GM18520 (cell line): Measurements from ENCODE around the gene SARDH.
"Not testable (repeated sequence)": the region's sequence is repeated elsewhere in the genome, so short reads cannot be mapped to it uniquely, and the experiment has no call there.

Experiments
- ATAC-seq: cut with Tn5 transposase; IDR thresholded peaks from one replicate; pipeline ENCODE4 v1.9.1; 2021; ENCODE audit not compliant: unreplicated experiment

SARDH gene

DNA sequence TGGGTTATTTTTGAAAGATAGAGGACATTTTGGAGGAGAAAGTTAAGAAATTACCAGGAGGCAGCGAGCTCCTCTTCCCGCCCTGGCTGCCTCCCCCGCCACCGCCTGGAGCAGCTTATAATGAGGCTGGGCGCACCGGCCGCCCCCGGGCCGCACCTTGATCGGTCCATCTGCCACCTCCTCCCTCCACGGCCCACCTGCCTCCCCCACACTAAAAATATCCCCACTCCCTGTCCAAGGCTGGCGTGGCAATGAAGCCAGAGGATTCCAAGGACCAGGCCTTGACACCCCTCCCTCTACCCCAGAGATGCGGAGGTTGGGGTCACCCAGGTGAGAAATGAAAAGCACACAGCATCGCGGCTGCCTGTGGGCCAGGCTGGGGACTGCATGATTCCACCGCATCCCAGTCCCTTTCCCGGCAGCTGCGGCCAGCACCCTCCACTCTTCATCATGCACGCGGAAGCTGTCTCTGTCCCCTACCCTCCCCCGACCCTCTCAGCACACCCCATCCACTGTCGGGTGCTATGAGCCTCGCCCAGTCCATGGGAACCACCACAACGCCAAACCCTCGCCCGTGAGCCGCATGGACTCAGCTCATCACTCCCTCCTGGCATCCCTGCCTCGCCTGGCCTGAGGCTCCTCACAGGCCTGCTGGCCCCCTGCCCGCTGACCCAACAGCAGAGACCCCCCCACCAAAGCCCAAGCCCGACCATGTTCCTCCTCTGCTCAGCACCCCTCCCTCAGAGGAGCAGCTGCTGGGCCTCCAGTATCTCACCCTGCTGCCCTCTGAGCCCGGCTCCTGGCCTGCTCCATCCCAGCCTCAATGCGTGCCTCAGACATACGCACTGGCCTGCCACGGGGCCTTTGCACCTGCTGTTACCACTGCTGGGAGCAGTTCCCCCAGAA, 50.0 kb downstream of the SARDH start:
- no peak for ATAC-seq

DNA sequence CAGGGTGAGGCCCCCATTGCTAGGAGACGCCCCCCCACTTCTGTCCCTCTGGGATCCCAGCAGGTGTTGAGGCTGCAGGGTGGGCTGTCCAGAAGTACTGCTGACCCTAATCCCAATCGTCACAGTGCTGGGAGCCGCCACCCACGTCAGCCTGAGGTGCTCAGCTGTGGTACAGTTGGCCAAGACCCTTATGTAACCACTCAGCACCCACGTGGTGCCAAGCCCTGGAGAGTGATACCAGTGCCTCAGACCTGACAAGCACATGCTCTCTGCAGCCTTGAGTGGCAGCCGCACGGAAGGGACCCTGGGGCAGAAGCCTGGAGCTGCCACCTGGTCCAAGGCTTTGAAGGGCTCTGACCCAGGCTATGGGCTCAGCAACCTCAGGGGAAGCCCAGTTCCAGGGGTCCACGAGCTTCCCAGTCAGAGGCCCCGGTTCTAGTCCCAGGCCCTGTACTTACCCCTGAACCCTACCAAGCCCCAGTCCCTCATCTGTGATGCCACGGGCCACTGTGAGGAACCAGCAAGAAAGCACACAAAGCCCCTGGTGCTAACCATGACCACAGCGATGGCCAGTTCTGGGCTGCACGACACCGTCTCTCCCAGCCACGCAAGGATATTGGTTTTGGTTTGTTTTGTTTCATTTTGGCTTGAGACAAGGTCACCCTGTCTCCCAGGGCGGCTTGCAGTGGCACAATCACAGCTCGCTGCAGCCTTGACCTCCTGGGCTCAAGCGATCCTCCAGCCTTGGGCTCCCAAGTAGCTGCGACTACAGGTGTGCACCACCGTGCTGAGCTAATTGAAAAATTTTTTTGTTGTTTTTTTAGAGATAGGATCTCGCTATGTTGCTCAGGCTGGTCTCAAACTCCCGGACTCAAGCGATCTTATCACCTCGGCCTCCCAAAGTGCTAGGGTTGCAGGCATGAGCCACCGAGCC, 51.2 kb downstream of the SARDH start:
- no peak for ATAC-seq

DNA sequence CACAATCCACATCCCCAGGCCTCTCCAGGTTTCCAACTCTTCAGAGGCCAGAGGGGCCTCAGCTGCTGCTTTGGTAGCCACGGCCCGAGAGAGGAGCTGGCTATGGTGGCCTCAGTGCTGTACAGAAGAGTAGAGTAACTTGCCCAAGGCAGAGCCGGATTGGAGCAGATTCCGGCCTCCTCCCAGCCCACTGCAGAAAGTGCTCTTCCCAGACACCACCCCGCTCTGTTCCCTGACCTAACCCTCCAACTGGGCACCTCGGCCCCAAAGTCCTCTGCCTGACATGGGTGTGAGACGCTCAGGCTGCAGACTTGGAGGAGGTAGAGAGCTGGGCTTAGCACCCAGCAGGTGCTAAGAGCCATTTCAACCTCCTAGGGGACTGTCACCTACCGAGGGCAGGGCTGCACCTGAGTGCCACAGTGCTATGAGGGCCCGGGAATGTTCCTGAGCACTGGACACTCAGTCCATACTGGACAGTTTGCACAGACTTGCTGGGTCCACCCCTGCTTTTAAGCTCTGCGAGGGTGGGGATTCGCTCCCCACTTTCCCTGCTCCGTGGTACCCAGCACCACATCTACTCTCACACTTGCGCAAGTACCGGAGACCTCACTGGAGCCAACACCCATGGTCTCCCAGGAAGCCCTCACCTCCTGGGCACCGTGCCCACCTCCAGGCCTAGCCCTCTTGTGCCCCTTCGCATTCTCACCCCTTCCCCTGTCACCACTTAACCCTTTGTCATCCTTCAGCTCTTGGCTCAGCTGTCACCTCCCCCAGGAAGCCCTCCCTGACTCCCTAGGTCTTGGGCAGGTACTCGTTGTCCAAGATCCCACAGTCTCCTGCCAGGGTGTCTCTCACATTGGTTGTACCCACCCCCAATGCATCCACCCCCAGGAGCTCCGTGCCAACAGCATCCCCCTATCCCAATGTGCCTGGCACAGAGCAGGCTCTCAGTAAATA, 52.2 kb downstream of the SARDH start:
- ATAC-seq = no peak

DNA sequence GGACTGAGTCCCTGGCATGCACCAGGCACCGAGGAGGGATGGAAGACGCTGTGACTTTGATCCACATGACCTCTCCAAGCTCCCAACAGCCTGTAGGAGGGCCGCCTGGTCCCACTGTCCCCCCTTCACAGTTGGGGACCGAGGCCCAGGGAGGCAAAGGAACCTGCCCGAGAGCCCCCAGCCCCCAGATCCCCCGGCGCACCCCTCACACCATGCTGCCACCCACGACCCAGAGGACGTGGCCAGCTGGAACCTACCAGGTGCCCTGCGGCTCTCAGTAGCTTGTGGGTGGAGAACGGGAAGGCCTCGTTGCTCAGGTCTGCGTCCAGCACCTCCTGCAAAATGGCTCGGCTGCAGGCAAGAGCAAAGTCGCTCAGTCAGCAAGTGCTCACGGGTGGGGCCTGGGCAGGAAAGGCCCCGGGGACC, 53.2 kb downstream of the SARDH start:
- ATAC-seq = no peak

DNA sequence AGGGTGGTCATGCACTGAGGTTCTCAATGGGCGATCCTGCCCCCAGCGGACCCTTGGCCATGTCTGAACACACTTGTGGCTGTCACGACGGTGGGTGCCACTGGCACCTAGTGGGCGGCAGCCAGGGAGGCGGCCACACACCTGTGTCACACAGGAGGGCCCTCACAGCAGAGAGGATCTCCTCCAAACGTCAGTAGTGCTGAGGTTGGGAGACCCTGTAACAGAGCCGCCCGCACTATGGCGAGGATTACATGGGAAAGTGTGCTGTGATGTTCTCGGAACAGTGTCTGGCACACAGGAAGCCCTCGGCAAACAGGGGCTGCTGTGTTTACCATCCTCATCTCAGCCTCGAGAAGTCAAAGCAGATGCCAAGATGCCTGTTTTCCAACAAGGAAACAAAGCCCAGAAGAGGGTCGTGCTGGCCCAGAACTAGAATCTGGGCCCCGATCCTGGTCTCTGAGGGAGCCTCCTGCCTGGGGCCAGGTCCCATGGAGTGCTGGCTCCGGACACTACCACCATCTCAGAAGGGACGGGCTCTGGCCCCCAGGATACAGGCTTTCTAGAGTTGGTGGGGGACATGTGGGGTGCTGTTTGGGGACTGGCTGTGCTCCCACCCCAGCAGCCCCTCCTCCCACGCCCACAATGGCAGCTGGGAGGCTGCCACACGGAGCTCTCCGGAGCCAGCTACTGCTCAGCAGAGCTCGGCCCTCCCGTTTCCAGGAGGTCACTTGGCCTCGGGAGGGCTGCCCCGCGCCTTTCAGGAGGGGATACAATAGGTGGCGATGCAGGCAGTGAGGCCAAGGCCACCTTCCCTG, 53.8 kb downstream of the SARDH start:
- ATAC-seq = no peak

DNA sequence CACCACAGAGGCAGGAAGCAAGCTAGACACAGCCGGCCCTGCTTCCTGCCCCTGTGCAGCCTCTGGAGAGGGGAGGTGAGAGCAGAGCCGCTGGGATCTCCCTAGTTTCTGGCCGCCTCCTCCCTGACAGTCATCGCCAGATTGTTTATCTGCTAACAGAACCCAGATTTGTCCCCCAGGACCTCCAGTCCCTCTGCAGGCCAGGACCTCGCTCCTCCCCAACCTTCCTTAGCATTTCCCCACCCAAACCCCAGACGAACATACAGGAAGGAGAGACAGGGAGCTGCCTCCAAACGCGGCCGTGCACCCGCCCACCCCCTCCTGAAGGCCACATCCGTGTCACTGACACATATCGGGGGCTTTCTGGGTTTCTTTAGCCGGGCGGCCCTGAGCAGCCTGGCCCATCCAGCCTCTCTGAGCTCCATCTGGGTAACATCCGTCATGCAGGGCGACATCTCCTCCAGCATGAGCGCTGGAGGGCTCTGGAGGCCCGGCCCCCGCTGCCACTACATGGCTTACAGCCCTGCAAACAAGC, 54.5 kb downstream of the SARDH start:
- ATAC-seq = no peak

DNA sequence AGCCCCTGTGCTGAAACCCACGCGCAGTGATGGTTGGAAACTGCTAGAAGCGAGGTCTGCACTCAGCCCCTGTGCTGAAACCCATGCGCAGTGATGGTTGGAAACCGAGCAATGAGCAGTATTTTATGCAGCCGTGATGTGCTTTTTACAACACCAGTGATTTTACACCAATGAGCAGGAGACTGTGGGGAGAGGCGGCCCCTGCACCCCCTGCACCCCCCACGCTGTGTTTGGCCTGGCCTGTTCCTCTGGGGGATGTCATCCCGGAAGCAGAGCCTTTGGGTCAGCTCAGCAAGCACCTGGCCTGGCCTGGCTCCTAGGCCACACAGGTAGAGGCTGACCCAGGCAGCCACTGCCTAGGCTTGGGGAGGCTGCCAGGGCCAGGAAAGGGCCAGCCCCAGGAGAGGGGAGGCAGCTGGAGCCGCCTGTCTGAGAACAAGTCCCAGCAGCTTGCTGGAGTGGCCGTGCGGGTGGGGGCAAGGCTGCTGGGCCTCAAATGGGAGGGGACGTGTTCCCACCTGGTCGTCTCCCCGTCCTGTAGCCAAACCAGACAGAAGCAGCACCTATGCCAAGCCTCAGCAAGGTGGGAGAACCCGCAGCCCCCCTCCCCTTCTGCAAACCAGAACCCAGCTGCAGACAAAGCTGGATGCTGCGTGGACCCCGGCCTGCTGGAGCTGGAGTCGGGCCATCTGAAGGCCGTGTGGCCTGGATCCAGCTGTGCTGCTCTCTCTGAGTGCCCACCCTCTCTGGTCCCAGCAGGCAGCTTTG, 55.1 kb downstream of the SARDH start:
- no peak for ATAC-seq

DNA sequence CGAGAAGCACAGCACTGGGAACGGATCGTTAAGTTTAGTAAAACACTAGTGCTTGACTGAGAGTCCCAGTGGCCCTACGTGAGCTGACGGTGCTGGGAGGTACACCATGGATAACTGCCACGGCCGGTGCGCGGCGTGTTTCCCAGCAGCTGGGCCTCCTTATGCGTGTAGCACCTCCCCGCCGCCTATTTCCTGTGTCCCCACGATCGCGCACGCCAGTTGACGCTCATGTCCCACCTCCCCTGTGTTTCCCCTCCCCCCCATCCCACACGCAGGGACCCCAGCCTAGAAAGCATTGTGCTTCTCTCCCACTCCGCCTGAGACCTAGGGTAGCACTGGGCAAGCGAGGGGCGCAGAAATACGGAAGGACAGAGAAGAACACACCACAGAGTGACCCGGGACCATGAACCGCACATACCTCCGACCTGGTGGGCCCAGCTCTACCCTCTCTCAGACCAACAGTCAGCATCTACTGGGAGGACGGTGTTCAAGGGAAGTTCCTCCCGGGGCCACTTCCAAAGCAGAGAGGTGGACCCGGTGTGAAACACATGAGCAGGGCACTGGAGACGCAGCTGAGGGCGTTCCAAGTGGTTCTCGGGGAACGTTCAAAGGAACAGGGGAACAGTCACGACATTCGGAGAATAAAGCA, 56.4 kb downstream of the SARDH start:
- no peak for ATAC-seq

DNA sequence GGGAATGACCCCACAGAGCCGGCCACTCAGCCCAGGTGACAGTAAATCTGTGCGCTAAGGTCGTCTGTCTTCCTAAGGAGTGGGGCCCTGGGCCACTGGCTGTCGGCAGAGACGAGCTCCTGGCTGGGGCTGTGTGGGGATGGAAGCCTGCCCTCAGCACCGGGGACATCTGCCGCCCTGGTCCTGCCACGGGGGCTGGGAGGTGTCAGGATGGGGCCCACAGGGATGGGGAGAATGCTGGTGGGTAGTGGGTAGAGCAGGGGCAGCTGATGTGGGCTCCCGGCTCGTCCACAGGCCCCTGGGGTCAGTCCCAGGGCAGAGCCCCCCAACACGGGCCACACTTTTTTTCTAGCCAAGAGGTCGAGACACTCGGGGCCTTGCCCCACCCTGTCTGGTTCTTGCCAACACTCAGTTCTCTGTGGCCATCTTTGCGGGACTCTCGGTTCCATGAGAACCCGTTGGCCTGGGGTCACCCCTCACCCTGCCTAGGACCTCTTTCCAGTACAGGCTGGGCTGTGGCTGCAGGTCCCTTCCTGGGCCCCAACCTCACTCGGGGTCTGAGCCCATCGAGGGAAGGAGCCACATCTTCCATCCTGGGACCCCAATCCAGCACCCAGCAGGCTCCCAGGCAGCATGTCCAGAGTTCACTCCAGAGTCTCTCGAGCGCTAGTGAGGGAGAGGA, 57.0 kb downstream of the SARDH start:
- ATAC-seq = no peak

DNA sequence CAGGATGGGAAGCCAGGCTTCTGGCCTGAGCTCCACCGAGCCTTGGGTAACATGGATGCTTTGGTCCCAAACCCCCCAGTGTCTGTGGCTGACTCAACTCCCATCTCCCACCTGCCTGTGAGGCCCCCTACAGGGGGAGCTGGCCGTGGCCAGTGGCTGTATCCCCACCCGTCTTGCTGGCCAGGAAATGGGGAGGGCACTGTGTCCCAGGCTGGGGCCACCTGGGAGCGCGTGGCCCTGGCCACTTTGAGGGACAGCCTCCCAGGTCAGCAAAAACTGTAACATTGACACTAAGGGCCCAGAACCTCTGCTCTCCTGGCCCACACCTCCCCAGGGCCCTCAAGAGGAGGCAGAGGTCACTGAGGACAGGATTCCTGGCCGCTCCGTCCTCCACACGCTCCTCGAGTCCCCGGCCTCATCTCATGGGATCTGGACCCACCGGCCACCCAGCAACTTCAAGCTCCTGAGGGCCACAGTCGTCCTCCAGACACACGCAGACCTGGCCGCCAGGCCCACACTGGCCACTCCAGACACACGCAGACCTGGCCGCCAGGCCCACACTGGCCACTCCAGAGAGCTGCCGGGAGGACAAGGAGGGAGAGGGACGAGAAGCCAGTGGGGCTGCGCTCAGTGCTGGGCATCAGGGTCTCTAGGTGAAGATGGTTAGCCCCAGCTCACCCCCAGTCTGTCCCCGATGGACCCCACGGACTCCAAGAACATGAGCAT, 57.7 kb downstream of the SARDH start:
- no peak for ATAC-seq

DNA sequence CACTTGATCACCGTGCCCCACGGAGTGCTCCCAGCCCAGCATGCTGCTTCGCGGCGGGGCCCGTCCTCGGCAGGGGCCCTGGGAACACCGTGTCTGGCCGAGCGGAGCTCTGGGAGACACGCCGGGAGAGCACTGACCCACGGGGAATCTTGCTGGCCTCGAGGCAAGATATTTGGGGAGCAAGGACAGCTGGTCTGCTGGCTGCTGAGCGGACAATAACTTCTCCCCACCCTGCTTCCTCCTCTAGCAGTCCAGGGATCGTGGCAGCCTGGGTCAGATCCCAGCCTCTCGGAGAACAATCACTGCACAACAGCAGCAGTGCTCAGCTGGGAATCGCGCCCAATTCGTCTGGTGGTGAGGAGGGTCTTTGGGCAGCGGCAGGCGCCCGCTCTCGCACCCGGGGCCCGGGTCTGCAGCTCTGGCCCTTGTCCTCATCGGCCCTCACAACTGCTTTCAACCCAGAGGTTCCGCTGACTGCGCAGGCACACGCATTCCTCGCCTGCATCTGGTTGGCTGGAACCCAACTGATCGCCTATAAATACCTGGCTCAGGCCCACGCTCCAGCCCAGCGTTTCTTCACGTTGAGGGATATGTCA, 58.6 kb downstream of the SARDH start:
- no peak for ATAC-seq

DNA sequence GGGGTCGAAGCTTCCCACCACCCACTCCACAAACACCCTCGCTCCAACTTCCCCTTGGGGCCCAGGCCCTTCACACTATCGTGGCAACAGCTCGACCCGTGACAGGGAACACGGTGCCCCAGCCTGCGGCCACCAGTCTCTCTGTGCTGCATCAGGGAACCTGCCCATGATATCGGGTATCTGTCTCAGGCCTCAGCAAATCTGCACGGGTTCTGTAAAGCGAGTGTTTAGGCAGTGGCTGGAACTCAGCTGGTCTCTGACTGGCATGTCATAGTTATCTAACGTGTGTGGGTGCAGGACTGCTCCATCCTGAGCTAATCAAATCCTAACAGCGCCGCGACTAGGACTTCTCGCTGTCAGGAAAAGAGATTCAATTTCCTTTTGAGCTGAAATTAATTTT, 59.1 kb downstream of the SARDH start:
- ATAC-seq = no peak

DNA sequence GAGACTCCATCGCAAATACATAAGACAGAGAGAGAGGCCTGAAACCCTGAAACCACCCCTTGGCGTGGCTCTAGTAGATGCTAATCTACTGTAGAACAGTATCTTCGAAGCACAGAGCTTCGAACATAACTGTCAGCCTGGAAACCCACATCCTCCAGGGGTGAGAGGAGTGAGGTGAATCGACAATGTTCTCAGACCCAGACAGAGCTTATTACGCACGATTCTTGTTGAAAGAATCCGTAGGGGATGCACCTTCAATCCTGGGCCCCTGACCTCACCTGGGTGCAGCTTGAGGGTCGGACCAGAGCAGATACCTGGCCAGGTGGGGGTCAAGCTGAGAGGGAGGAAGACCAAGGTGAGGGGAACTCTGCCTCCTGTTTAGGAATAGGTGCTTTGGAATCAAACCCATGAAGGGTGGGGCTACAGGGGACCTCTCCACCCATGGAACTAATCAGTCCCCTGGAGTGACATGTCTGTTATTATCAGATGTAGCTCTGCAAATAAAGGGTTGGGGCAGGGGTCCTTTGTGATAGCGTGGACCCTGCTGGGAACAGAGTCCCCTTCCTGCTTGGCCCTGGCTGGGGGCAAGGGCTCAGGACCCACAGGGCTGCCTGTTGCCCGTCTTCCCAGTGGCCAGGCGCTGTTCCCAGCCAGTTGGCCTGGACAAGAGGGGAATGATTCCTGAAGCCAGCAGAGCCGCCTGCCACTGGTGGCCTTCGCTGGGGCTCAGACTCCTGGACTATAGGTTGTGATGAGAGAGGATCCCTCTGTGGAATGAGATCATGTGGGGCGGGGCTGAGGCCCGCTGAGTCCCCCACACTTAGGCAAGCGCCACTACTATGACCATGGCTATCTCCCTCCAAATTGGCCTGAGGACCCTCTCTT, 60.8 kb downstream of the SARDH start:
- ATAC-seq = no peak

DNA sequence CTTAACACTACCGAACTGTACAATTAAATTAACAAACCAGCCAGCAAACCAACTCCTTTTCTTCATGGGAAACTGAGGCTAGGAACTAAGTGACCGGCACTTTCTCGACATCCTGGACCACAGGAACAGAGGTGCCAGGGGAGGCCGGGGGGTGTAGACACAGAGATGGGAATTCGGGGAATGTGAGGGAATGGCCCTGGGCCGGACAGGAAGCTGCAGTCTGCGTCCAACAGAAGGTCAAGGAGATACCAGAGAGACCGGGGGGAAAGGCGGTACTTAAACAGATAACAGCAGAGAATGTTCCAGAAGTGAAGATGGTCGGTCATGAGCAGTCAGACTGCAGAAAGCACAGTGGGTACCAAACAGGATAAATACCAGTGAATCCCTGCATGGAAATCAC, 61.7 kb downstream of the SARDH start:
- ATAC-seq = no peak

DNA sequence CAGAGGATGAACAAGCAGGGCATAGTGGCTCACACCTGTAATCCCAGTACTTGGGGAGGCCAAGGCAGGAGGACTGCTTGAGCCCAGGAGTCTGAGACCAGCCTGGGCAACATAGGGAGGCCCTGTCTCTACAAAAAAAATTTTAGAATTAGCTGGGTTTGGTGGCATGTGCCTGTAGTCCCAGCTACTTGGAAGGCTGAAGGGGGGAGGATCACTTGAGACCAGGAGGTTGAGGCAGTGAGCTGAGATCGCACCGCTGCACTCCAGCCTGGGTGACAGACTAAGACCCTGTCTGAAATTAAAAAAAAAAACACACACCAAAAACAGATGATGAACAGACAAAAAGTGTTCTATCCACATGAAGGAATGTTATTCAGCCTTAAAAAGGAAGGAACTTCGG, 62.4 kb downstream of the SARDH start:
- not testable (repeated sequence) for ATAC-seq

DNA sequence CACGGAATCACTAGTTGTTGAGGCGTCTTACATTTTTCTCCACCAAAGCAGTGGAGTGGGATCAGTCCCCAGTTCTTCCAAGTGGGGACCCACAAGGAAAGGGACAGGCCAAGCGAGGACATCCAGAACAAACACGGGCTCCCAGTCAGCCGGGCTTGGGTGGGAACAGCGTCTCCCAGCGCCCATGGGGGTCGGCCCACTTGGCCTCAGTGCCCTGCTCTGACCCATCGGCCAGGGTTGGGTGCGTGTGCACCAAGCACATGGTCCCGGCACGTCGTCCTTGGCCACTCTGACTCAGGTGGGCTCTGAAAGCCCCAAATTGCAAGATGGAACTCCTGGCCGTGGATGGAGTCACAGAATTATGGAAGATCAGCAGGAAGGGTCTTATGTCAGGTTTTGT, 64.1 kb downstream of the SARDH start:
- ATAC-seq = no peak
